ENCODE results near the gene ANTXR2. TPM values are rescaled to one million over a fixed set of nuclear protein-coding genes. Genes with fewer than 3 reads are reported as not detected.

The ANTXR2 gene
- total and polyA plus RNA-seq, 9 of the 15 experiments (the other 6 are each of a cell fraction or from before 2014, with no cell fraction given): 10.1 to 83.8 (median 60.3) TPM

GRCh38 chr4:79852305-79852730 is 220.7 kb downstream of the ANTXR2 start (continued):
- TF ChIP-seq ARID4B (CRISPR knock-in tag; IDR thresholded peaks at IDR 0.05) (no peak), RCOR1 (IDR thresholded peaks at IDR 0.05; ENCODE audit: borderline replicate concordance in 1 of 2, low read depth in 2 of 2, low read length in 2 of 2) (no peak), ARID2 (IDR thresholded peaks at IDR 0.05) (no peak), GABPA (tag; conservative IDR thresholded peaks at IDR 0.05; ENCODE audit: low read depth) (0 out of 2 replicates have a peak, but pooled peaks have one; percentile 16), TCF3 (CRISPR knock-in tag; IDR thresholded peaks at IDR 0.05) (peak; percentile 45; the same call in 1 of the 2 replicates), HSF4 (CRISPR knock-in tag; IDR thresholded peaks at IDR 0.05; ENCODE audit: borderline replicate concordance) (peak; percentile 14; the same call in 1 of the 2 replicates), GTF3C2 (IDR thresholded peaks at IDR 0.05; ENCODE audit: borderline replicate concordance, extremely low read depth, insufficient read length) (no peak), KDM5B (IDR thresholded peaks at IDR 0.05; ENCODE audit: insufficient replicate concordance, low read depth, low read length) (no peak), ZNF395 (CRISPR knock-in tag; IDR thresholded peaks at IDR 0.05) (peak; percentile 84; the same call in 1 of the 2 replicates), MEF2D (tag; conservative IDR thresholded peaks at IDR 0.05; ENCODE audit: low read depth) (0 out of 2 replicates have a peak, but pooled peaks have one; percentile 38)

Measured in K562 (cell line).